Measurements from ENCODE around the gene WDR62. TPM values are rescaled to one million over a fixed set of nuclear protein-coding genes. Genes with fewer than 3 reads are reported as not detected.

The WDR62 gene
- total and polyA plus RNA-seq, 5 experiments from 2014 or later, result 0.13 to 2.5 (median 1.1) TPM; not detected in 1

GRCh38 chr19:36110487-36111199 lies 55.9 kb downstream of the WDR62 start, which contains the start of gene OVOL3:
OVOL3 (plus strand) TSS chr19:36111143; CDS start chr19:36111203, 60 bp downstream.
- peaks cover 0 to 4% (median 0%) of the 10 kb centered on the region in 5 donors for H3K27me3 Mint-ChIP-seq
- peak within 1 kb of the TSS in 2 of 10 donors; percentile 34 to 50 for H3K27ac Mint-ChIP-seq
- peaks cover 12 to 29% (median 26%) of the 10 kb centered on the region in 4 donors for H3K4me1 Mint-ChIP-seq
- H3K9me3 Mint-ChIP-seq, result peaks cover 0 to 3% (median 0%) of the 10 kb centered on the region in 9 donors
- POLR2A ChIA-PET, result interaction anchor here (0.6 kb wide), 1 partner anchor 42 kb away, joined by 3 read pairs; no protein-coding TSS in a partner anchor
- peaks cover 0 to 21% (median 7%) of the 10 kb centered on the region in 3 donors for H3K36me3 Mint-ChIP-seq
- ATAC-seq, result no peak
- DNase-seq, result no peak
- peak within 1 kb of the TSS in 2 of 10 donors; percentile 29 to 62 for H3K4me3 Mint-ChIP-seq

DNA sequence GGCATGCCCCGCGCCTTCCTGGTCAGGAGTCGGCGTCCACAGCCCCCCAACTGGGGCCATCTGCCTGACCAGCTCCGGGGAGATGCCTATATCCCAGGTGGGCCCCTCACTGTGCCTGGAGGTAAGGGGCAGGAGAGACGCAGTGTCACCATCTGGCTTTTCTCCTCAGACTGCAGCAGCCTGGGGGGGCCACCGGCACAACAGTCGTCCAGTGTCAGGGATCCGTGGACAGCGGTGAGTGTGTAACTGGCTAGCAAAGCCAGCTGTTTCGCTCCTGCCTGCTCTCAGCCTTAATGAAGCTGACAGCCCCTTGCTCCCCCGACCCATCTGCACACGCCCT lies 56.5 kb downstream of the WDR62 start:
- no peak for ATAC-seq
- Mint-ChIP-seq H3K4me1 (peaks cover 14 to 33% (median 31%) of the 10 kb centered on the region in 4 donors), H3K27me3 (peaks cover 0 to 4% (median 0%) of the 10 kb centered on the region in 5 donors), H3K4me3 (no peak overlapping the region), H3K36me3 (peaks cover 0 to 21% (median 7%) of the 10 kb centered on the region in 3 donors), H3K9me3 (peaks cover 0 to 3% (median 0%) of the 10 kb centered on the region in 9 donors), H3K27ac (no peak overlapping the region)
- DNase-seq, result no peak
- POLR2A ChIA-PET, result no interaction called here

DNA sequence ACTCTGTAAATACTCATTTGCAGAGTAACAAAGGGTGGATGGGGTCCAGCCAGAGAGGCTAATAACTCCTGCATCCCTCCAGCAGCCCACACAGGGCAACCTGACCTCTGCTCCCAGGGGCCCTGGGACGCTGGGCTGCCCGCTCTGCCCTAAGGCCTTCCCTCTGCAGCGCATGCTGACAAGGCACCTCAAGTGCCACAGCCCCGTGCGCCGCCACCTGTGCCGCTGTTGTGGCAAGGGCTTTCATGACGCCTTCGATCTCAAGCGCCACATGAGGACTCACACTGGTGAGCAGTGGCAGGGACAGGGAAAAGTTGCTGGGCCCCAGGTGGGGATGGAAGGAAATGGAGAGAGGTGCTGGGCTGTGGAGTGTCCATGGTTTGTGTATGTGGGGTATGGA lies 58.0 kb downstream of the WDR62 start:
- H3K27me3 Mint-ChIP-seq, result peaks cover 0 to 4% (median 0%) of the 10 kb centered on the region in 5 donors
- peaks cover 16 to 45% (median 44%) of the 10 kb centered on the region in 4 donors for H3K4me1 Mint-ChIP-seq
- H3K4me3 Mint-ChIP-seq, result peak overlapping the region; percentile 66 to 95 (median 82)
- ATAC-seq (no peak), DNase-seq (no peak)
- POLR2A ChIA-PET, result interaction anchor here (4.0 kb wide), 1 partner anchor 14 kb away, joined by 42 read pairs; no protein-coding TSS in a partner anchor
- peak overlapping the region in 9 of 10 donors; percentile 63 to 99 (median 81) for H3K27ac Mint-ChIP-seq
- H3K36me3 Mint-ChIP-seq, result peaks cover 0 to 26% (median 9%) of the 10 kb centered on the region in 3 donors
- H3K9me3 Mint-ChIP-seq, result peaks cover 0 to 3% (median 0%) of the 10 kb centered on the region in 9 donors

DNA sequence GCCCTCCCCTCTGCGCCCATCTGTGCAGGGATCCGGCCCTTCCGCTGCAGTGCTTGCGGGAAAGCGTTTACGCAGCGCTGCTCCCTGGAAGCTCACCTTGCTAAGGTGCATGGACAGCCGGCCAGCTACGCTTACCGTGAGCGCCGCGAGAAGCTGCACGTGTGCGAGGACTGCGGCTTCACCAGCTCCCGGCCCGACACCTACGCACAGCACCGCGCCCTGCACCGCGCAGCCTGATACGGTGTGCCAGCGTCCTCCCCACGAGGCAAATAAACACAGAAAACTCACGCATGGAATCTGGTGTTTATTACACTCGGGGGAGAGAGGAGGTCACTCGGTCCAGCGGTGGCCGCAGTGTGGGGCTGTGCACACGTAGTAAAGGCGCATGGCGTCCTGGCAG lies 58.7 kb downstream of the WDR62 start:
- H3K27me3 Mint-ChIP-seq, result peaks cover 0 to 4% (median 0%) of the 10 kb centered on the region in 5 donors
- peak overlapping the region in 9 of 10 donors; percentile 43 to 99 (median 97) for H3K27ac Mint-ChIP-seq
- DNase-seq, result no peak
- peak overlapping the region; percentile 83 to 99 (median 94) for H3K4me3 Mint-ChIP-seq
- no peak for ATAC-seq
- H3K36me3 Mint-ChIP-seq, result peaks cover 0 to 32% (median 12%) of the 10 kb centered on the region in 3 donors
- POLR2A ChIA-PET, result interaction anchor here (1.8 to 4.0 kb wide), 2 partner anchors 14 to 160 kb away, joined by 5 to 42 read pairs; no protein-coding TSS in a partner anchor
- peaks cover 19 to 52% (median 48%) of the 10 kb centered on the region in 4 donors for H3K4me1 Mint-ChIP-seq
- H3K9me3 Mint-ChIP-seq, result peaks cover 0 to 3% (median 0%) of the 10 kb centered on the region in 9 donors

DNA sequence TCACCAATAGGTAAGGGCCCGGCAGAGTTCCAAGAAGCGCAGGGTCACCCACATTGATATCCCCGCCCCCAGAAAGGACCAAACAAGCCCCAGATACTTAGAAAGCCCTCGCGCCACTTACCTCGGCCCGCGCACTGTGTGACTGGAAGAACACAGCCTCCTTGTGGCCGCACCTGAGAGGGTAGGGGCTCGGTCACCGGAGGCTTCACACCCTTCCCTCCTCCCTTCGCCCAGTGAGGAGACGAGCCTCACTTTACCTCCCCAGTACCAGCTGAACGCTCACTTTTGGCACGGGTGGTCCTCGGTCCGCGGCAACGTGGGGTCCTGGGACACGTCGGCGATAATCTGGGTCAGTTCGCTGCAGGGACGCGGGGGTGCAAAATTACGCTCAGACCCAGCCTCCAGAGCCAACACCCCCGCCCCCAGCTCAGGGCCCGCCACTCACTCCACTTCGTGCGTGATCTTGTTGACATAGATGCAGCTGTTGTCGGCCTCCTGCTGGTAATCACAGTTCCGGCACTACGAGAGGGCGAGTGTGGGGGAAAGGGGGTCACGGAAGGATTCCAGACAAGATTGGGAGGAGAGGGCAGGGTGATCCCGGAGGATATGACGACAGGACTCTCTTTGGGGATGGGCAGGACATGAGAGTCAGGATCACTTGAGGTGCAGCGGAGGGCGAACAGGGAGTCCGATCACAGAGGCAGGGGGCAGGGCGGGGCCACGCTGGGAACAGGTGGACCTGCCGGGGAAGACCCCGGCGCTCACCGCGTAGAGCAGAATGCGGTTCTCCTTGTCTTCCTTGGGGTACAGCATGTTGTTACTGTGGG lies 59.4 kb downstream of the WDR62 start:
- DNase-seq (peak in 1 of 10 donors; percentile 10), ATAC-seq (peak in 1 of 2 donors; percentile 0)
- POLR2A ChIA-PET, result interaction anchor here (0.8 to 4.0 kb wide), 11 partner anchors 13 to 1257 kb away, joined by 3 to 42 read pairs (median 5); partner anchors contain the start of genes CAPNS1, PSENEN, THAP8 and U2AF1L4
- Mint-ChIP-seq H3K27ac (peak overlapping the region; percentile 93 to 99 (median 98)), H3K27me3 (peaks cover 0 to 4% (median 0%) of the 10 kb centered on the region in 5 donors), H3K9me3 (peaks cover 0 to 3% (median 0%) of the 10 kb centered on the region in 9 donors), H3K36me3 (peaks cover 0 to 36% (median 14%) of the 10 kb centered on the region in 3 donors), H3K4me1 (peaks cover 19 to 55% (median 50%) of the 10 kb centered on the region in 4 donors), H3K4me3 (peak overlapping the region; percentile 83 to 99 (median 94))

- POLR2A ChIA-PET, result interaction anchor here (0.5 to 4.0 kb wide), 18 partner anchors 12 to 1256 kb away, joined by 3 to 42 read pairs (median 4); partner anchors contain the start of genes ALKBH6, CAPNS1, COX6B1 and PSENEN
- peak; percentile 97 to 100 (median 99) for DNase-seq
- Mint-ChIP-seq H3K9me3 (peaks cover 0 to 3% (median 0%) of the 10 kb centered on the region in 9 donors), H3K4me1 (peaks cover 20 to 59% (median 51%) of the 10 kb centered on the region in 4 donors), H3K27ac (peak within 1 kb of the TSS; percentile 93 to 99 (median 98)), H3K36me3 (peaks cover 0 to 43% (median 14%) of the 10 kb centered on the region in 3 donors), H3K4me3 (peak within 1 kb of the TSS; percentile 83 to 99 (median 94)), H3K27me3 (peaks cover 0 to 4% (median 0%) of the 10 kb centered on the region in 5 donors)
- peak; percentile 88 to 89 for ATAC-seq
These were observed 60.2 kb downstream of the WDR62 start, which contains the start of gene POLR2I for GRCh38 chr19:36114721-36115452. POLR2I (minus strand) TSS chr19:36114875; CDS start chr19:36114856, 19 bp downstream.

GRCh38 chr19:36115453-36116343 lies 61.0 kb downstream of the WDR62 start, which contains the start of gene TBCB:
TBCB (plus strand) TSS chr19:36115468; CDS start chr19:36115561, 93 bp downstream.
- ATAC-seq (peak; percentile 47), DNase-seq (peak in 5 of 10 donors; percentile 84 to 94 (median 91))
- peak within 1 kb of the TSS; percentile 83 to 99 (median 94) for H3K4me3 Mint-ChIP-seq
- H3K9me3 Mint-ChIP-seq, result peaks cover 0 to 3% (median 0%) of the 10 kb centered on the region in 9 donors
- peaks cover 0 to 45% (median 16%) of the 10 kb centered on the region in 3 donors for H3K36me3 Mint-ChIP-seq
- peaks cover 22 to 63% (median 55%) of the 10 kb centered on the region in 4 donors for H3K4me1 Mint-ChIP-seq
- peak within 1 kb of the TSS; percentile 93 to 99 (median 98) for H3K27ac Mint-ChIP-seq
- POLR2A ChIA-PET, result interaction anchor here (0.5 to 4.0 kb wide), 18 partner anchors 11 to 1118 kb away, joined by 3 to 42 read pairs (median 4); partner anchors contain the start of genes ALKBH6, CAPNS1, COX6B1 and PSENEN
- peaks cover 0 to 4% (median 0%) of the 10 kb centered on the region in 5 donors for H3K27me3 Mint-ChIP-seq

- Mint-ChIP-seq H3K27ac (peak overlapping the region; percentile 93 to 99 (median 98)), H3K27me3 (peaks cover 0 to 4% (median 0%) of the 10 kb centered on the region in 5 donors), H3K4me3 (peak overlapping the region; percentile 83 to 99 (median 94)), H3K4me1 (peaks cover 22 to 63% (median 55%) of the 10 kb centered on the region in 4 donors), H3K36me3 (peaks cover 0 to 47% (median 16%) of the 10 kb centered on the region in 3 donors), H3K9me3 (peaks cover 0 to 3% (median 0%) of the 10 kb centered on the region in 9 donors)
- ATAC-seq (no peak), DNase-seq (no peak)
- POLR2A ChIA-PET, result interaction anchor here (1.0 to 4.0 kb wide), 7 partner anchors 11 to 102 kb away, joined by 3 to 42 read pairs (median 16); partner anchors contain the start of genes ALKBH6, CAPNS1, THAP8 and ZNF146
These were observed 61.6 kb downstream of the WDR62 start for GRCh38 chr19:36116344-36116637.

GRCh38 chr19:36120092-36120983 lies 65.6 kb downstream of the WDR62 start:
- peak overlapping the region in 5 of 10 donors; percentile 17 to 75 (median 56) for H3K27ac Mint-ChIP-seq
- POLR2A ChIA-PET, result interaction anchor here (0.6 kb wide), 1 partner anchor 21 kb away, joined by 3 read pairs; no protein-coding TSS in a partner anchor
- no peaks in the 10 kb centered on the region for H3K27me3 Mint-ChIP-seq
- H3K36me3 Mint-ChIP-seq, result peaks cover 0 to 67% (median 14%) of the 10 kb centered on the region in 3 donors
- DNase-seq, result no peak
- H3K4me1 Mint-ChIP-seq, result peaks cover 12 to 38% (median 29%) of the 10 kb centered on the region in 4 donors
- H3K9me3 Mint-ChIP-seq, result no peaks in the 10 kb centered on the region
- H3K4me3 Mint-ChIP-seq, result peak overlapping the region in 2 of 10 donors; percentile 26 to 58
- no peak for ATAC-seq

All from naive thymus-derived CD8-positive, alpha-beta T cell (primary cell).